ENCODE results near the gene SAMD5.

Gene SAMD5

GRCh38 chr6:147567141-147567805, 58.8 kb downstream of the SAMD5 start:
- no peak for FAIRE-seq

GRCh38 chr6:147569788-147570187, 61.3 kb downstream of the SAMD5 start:
- no peak for FAIRE-seq

GRCh38 chr6:147570681-147571080, 62.2 kb downstream of the SAMD5 start:
- FAIRE-seq: no peak

- FAIRE-seq: no peak
Measured at GRCh38 chr6:147577488-147577887, 69.0 kb downstream of the SAMD5 start.

GRCh38 chr6:147578159-147578558, 69.7 kb downstream of the SAMD5 start:
- no peak for FAIRE-seq

- FAIRE-seq: no peak
Measured at GRCh38 chr6:147578883-147579282, 70.4 kb downstream of the SAMD5 start.

GRCh38 chr6:147579667-147580066, 71.2 kb downstream of the SAMD5 start:
- FAIRE-seq: no peak

GRCh38 chr6:147582991-147583390, 74.5 kb downstream of the SAMD5 start:
- FAIRE-seq: no peak

- no peak for FAIRE-seq
Measured at GRCh38 chr6:147585256-147585655, 76.8 kb downstream of the SAMD5 start.

- peak; percentile 98 for FAIRE-seq
Measured at GRCh38 chr6:147586044-147586443, 77.6 kb downstream of the SAMD5 start.

GRCh38 chr6:147587907-147588306, 79.4 kb downstream of the SAMD5 start:
- no peak for FAIRE-seq

- FAIRE-seq: no peak
Measured at GRCh38 chr6:147588469-147588868, 80.0 kb downstream of the SAMD5 start.

GRCh38 chr6:147589739-147590250, 81.3 kb downstream of the SAMD5 start:
- no peak for FAIRE-seq

GRCh38 chr6:147595961-147596360, 87.5 kb downstream of the SAMD5 start:
- FAIRE-seq: no peak

- FAIRE-seq: no peak
Measured at GRCh38 chr6:147603392-147604081, 95.0 kb downstream of the SAMD5 start.

GRCh38 chr6:147604373-147604772, 95.9 kb downstream of the SAMD5 start:
- no peak for FAIRE-seq

GRCh38 chr6:147611992-147612391, 103.5 kb downstream of the SAMD5 start:
- no peak for FAIRE-seq

GRCh38 chr6:147614501-147614900, 106.0 kb downstream of the SAMD5 start:
- FAIRE-seq: no peak

GRCh38 chr6:147615659-147616456, 107.4 kb downstream of the SAMD5 start:
- FAIRE-seq: no peak

- FAIRE-seq: no peak
Measured at GRCh38 chr6:147617366-147617765, 108.9 kb downstream of the SAMD5 start.

GRCh38 chr6:147618457-147618856, 110.0 kb downstream of the SAMD5 start:
- no peak for FAIRE-seq

GRCh38 chr6:147618927-147619326, 110.4 kb downstream of the SAMD5 start:
- no peak for FAIRE-seq
